ENCODE measurements around the gene SPATA9.

SPATA9 gene

GRCh38 chr5:95672641-95673040, 10.2 kb downstream of the SPATA9 start:
- Histone ChIP-seq H3K36me3 (ENCODE audit: insufficient read depth, low read length) (no peaks in the 10 kb centered on the region), H3K9ac (ENCODE audit: low read depth, low read length) (no peak overlapping the region), H3K4me1 (ENCODE audit: insufficient read depth, low read length) (no peaks in the 10 kb centered on the region), H3K9me3 (ENCODE audit: control insufficient read depth, insufficient read depth, low read length) (no peaks in the 10 kb centered on the region)

- Histone ChIP-seq H3K9ac (ENCODE audit: low read depth, low read length) (no peak overlapping the region), H3K36me3 (ENCODE audit: insufficient read depth, low read length) (no peaks in the 10 kb centered on the region), H3K9me3 (ENCODE audit: control insufficient read depth, insufficient read depth, low read length) (no peaks in the 10 kb centered on the region), H3K4me1 (ENCODE audit: insufficient read depth, low read length) (no peaks in the 10 kb centered on the region)
These were observed 11.0 kb downstream of the SPATA9 start for GRCh38 chr5:95671826-95672225.

GRCh38 chr5:95670568-95670967, 12.2 kb downstream of the SPATA9 start:
- H3K4me1 ChIP-seq (ENCODE audit: insufficient read depth, low read length) = no peaks in the 10 kb centered on the region
- no peak overlapping the region for H3K9ac ChIP-seq (ENCODE audit: low read depth, low read length)
- no peaks in the 10 kb centered on the region for H3K36me3 ChIP-seq (ENCODE audit: insufficient read depth, low read length)
- H3K9me3 ChIP-seq (ENCODE audit: control insufficient read depth, insufficient read depth, low read length) = no peaks in the 10 kb centered on the region

- H3K4me1 ChIP-seq (ENCODE audit: insufficient read depth, low read length) = no peaks in the 10 kb centered on the region
- no peaks in the 10 kb centered on the region for H3K36me3 ChIP-seq (ENCODE audit: insufficient read depth, low read length)
- no peaks in the 10 kb centered on the region for H3K9me3 ChIP-seq (ENCODE audit: control insufficient read depth, insufficient read depth, low read length)
- no peak overlapping the region for H3K9ac ChIP-seq (ENCODE audit: low read depth, low read length)
These were observed 12.8 kb downstream of the SPATA9 start for GRCh38 chr5:95669985-95670384.

- no peaks in the 10 kb centered on the region for H3K9me3 ChIP-seq (ENCODE audit: control insufficient read depth, insufficient read depth, low read length)
- no peak overlapping the region for H3K9ac ChIP-seq (ENCODE audit: low read depth, low read length)
These were observed 13.3 kb downstream of the SPATA9 start for GRCh38 chr5:95669540-95669939.

GRCh38 chr5:95668728-95669127, 14.1 kb downstream of the SPATA9 start:
- H3K9ac ChIP-seq (ENCODE audit: low read depth, low read length) = no peak overlapping the region
- H3K9me3 ChIP-seq (ENCODE audit: control insufficient read depth, insufficient read depth, low read length) = no peaks in the 10 kb centered on the region
- H3K4me1 ChIP-seq (ENCODE audit: insufficient read depth, low read length) = peaks cover 4% of the 10 kb centered on the region; the same call in 1 of the 2 replicates
- no peaks in the 10 kb centered on the region for H3K36me3 ChIP-seq (ENCODE audit: insufficient read depth, low read length)

More at GRCh38 chr5:95669540-95669939, 13.3 kb downstream of the SPATA9 start:
- Histone ChIP-seq H3K36me3 (ENCODE audit: insufficient read depth, low read length) (no peaks in the 10 kb centered on the region), H3K4me1 (ENCODE audit: insufficient read depth, low read length) (peaks cover 1% of the 10 kb centered on the region; the same call in 1 of the 2 replicates)

- no peaks in the 10 kb centered on the region for H3K9me3 ChIP-seq (ENCODE audit: control insufficient read depth, insufficient read depth, low read length)
- H3K9ac ChIP-seq (ENCODE audit: low read depth, low read length) = no peak overlapping the region
- peaks cover 4% of the 10 kb centered on the region; the same call in 1 of the 2 replicates for H3K4me1 ChIP-seq (ENCODE audit: insufficient read depth, low read length)
- H3K36me3 ChIP-seq (ENCODE audit: insufficient read depth, low read length) = no peaks in the 10 kb centered on the region
These were observed 14.6 kb downstream of the SPATA9 start for GRCh38 chr5:95668216-95668615.

- H3K36me3 ChIP-seq (ENCODE audit: insufficient read depth, low read length) = no peaks in the 10 kb centered on the region
- no peak overlapping the region for H3K9ac ChIP-seq (ENCODE audit: low read depth, low read length)
- H3K9me3 ChIP-seq (ENCODE audit: control insufficient read depth, insufficient read depth, low read length) = no peaks in the 10 kb centered on the region
- peaks cover 4% of the 10 kb centered on the region; the same call in 1 of the 2 replicates for H3K4me1 ChIP-seq (ENCODE audit: insufficient read depth, low read length)
These were observed 15.1 kb downstream of the SPATA9 start for GRCh38 chr5:95667678-95668077.

GRCh38 chr5:95667061-95667618, 15.7 kb downstream of the SPATA9 start:
- no peaks in the 10 kb centered on the region for H3K9me3 ChIP-seq (ENCODE audit: control insufficient read depth, insufficient read depth, low read length)
- H3K36me3 ChIP-seq (ENCODE audit: insufficient read depth, low read length) = no peaks in the 10 kb centered on the region
- H3K9ac ChIP-seq (ENCODE audit: low read depth, low read length) = no peak overlapping the region
- peaks cover 4% of the 10 kb centered on the region; the same call in 1 of the 2 replicates for H3K4me1 ChIP-seq (ENCODE audit: insufficient read depth, low read length)

GRCh38 chr5:95664204-95664786, 18.5 kb downstream of the SPATA9 start:
- no peaks in the 10 kb centered on the region for H3K36me3 ChIP-seq (ENCODE audit: insufficient read depth, low read length)
- H3K9ac ChIP-seq (ENCODE audit: low read depth, low read length) = no peak overlapping the region
- H3K9me3 ChIP-seq (ENCODE audit: control insufficient read depth, insufficient read depth, low read length) = no peaks in the 10 kb centered on the region
- H3K4me1 ChIP-seq (ENCODE audit: insufficient read depth, low read length) = peaks cover 4% of the 10 kb centered on the region; the same call in 1 of the 2 replicates

- Histone ChIP-seq H3K36me3 (ENCODE audit: insufficient read depth, low read length) (no peaks in the 10 kb centered on the region), H3K9me3 (ENCODE audit: control insufficient read depth, insufficient read depth, low read length) (no peaks in the 10 kb centered on the region), H3K9ac (ENCODE audit: low read depth, low read length) (no peak overlapping the region), H3K4me1 (ENCODE audit: insufficient read depth, low read length) (peaks cover 4% of the 10 kb centered on the region; the same call in 1 of the 2 replicates)
These were observed 19.8 kb downstream of the SPATA9 start for GRCh38 chr5:95662946-95663345.

GRCh38 chr5:95660060-95660459, 22.7 kb downstream of the SPATA9 start:
- Histone ChIP-seq H3K9ac (ENCODE audit: low read depth, low read length) (no peak overlapping the region), H3K9me3 (ENCODE audit: control insufficient read depth, insufficient read depth, low read length) (no peaks in the 10 kb centered on the region), H3K4me1 (ENCODE audit: insufficient read depth, low read length) (peaks cover 4% of the 10 kb centered on the region; the same call in 1 of the 2 replicates), H3K36me3 (ENCODE audit: insufficient read depth, low read length) (no peaks in the 10 kb centered on the region)

- no peaks in the 10 kb centered on the region for H3K4me1 ChIP-seq (ENCODE audit: insufficient read depth, low read length)
- no peaks in the 10 kb centered on the region for H3K9me3 ChIP-seq (ENCODE audit: control insufficient read depth, insufficient read depth, low read length)
- no peak overlapping the region for H3K9ac ChIP-seq (ENCODE audit: low read depth, low read length)
- H3K36me3 ChIP-seq (ENCODE audit: insufficient read depth, low read length) = no peaks in the 10 kb centered on the region
These were observed 27.2 kb downstream of the SPATA9 start for GRCh38 chr5:95655575-95655974.

GRCh38 chr5:95654196-95654595, 28.6 kb downstream of the SPATA9 start:
- no peaks in the 10 kb centered on the region for H3K9me3 ChIP-seq (ENCODE audit: control insufficient read depth, insufficient read depth, low read length)
- H3K36me3 ChIP-seq (ENCODE audit: insufficient read depth, low read length) = no peaks in the 10 kb centered on the region
- H3K9ac ChIP-seq (ENCODE audit: low read depth, low read length) = no peak overlapping the region
- no peaks in the 10 kb centered on the region for H3K4me1 ChIP-seq (ENCODE audit: insufficient read depth, low read length)

GRCh38 chr5:95652849-95653248, 29.9 kb downstream of the SPATA9 start:
- 0 out of 2 replicates have a peak, but pooled peaks cover under 1% of the 10 kb centered on the region for H3K4me1 ChIP-seq (ENCODE audit: insufficient read depth, low read length)
- H3K36me3 ChIP-seq (ENCODE audit: insufficient read depth, low read length) = no peaks in the 10 kb centered on the region
- no peaks in the 10 kb centered on the region for H3K9me3 ChIP-seq (ENCODE audit: control insufficient read depth, insufficient read depth, low read length)
- no peak overlapping the region for H3K9ac ChIP-seq (ENCODE audit: low read depth, low read length)

Data from ES-I3 (cell line).